GM21423 (cell line): ENCODE results near the gene ADCK1.
"Not testable (repeated sequence)": the region's sequence is repeated elsewhere in the genome, so short reads cannot be mapped to it uniquely, and the experiment has no call there.

Experiments
- ATAC-seq: cut with Tn5 transposase; IDR thresholded peaks from one replicate; pipeline ENCODE4 v1.9.1; 2021; ENCODE audit warnings: mild to moderate bottlenecking, moderate library complexity; ENCODE audit not compliant: unreplicated experiment

ADCK1 gene

DNA sequence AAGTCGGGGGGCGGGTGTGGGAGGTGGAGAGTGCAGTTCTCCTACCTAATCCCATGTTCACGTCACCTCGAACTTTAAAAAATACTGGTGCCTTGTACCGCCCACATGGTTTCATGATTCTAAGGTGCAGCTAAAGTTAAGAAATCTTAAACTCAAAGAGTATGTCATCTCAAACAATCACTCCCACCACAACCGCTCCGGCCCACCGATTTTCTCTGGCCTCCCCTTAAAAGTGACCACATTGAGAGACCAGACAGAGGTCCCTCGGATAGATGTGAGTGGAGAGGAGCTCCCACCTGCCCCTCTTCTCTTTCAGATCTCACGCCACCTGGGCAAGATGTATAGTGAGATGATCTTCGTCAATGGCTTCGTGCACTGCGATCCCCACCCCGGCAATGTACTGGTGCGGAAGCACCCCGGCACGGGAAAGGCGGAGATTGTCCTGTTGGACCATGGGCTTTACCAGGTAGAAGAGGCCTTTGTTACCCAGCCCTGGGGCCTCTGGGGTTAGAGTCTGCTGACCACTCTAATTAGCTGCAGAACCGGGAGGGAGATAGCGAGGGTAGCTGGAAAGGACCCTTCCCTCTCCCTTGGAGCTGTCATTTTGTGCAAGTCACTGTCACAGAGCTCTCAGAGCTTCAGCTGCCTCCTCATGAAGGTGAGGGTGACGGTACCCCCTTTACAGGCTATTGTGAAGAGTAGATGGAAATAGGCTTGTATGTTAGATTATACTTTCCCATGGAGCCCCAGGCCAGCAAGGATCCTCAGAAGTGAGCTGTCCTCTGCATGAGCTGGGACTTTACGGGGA lies 124.4 kb downstream of the ADCK1 start:
- no peak for ATAC-seq

DNA sequence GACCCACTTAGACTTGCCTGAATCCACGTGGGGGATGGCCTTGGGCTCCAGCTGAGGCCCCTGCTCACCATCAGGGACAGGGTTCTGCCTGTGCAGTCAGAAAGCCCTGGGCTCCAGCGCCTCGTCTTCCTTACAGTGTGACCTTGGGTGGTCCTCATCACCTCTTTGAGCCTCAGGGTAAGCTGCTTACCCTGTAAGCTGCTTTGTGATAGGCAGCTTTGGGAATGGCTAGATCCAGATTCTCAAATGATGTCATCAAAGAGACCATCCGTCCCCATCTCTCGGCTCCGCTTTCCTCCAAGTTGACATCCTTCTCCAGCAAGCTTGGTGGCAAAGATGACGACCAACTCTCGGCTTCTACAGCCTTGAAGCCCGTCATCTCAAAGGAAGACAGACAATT lies 127.0 kb downstream of the ADCK1 start:
- ATAC-seq: no peak

DNA sequence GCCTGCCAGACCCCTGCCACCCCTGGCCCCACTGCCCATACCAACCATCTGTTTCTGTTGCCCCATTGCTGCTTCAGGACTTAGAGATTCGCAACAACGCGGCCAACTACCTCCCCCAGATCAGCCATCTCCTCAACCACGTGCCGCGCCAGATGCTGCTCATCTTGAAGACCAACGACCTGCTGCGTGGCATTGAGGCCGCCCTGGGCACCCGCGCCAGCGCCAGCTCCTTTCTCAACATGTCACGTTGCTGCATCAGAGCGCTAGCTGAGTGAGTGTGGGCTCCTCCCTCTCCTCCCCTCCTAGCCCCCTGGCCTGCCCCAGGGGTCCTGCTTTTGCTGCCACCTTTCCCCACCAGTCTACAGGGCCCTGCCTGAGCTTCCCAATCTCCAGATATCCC lies 131.5 kb downstream of the ADCK1 start:
- no peak for ATAC-seq

DNA sequence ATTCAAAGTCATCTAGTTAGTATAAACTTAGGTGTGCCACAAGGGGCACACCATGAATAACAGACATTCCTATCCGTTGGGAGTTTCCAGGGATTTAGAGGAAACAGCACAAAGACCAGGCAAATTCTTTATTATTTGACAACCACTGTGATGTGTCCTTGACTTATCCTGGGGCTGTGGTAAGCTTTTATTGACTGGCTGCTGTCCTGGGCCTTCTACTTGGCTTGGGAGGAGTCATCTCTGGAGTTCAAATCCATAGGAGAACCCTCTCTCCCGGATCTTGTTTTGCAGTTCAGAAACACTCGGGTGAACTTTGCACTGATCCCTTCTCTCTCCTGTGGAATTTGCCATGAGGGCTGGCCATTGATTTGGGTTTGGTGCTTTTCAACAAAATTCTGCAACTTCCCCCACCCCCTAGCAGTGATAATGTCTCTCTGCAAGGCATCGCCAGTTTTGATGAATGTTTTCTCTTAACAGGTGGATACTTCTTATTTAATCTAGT lies 136.3 kb downstream of the ADCK1 start:
- ATAC-seq: no peak

DNA sequence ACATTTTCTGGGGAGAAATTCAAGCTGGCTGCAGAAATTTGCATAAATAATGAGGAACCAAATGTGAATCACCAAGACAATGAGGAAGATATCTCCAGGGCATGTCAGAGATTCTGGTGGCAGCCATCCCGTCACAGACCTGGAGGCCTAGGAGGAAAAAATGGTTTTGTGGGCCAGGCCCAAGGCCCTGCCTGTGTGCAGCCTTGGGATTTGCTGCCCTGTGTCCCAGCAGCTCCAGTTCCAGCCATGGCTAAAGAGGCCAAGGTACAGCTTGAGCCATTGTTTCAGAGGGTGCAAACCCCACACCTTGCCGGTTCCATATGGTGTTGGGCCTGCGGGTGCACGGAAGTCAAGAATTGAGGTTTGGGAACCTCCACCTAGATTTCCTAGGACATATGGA lies 147.5 kb downstream of the ADCK1 start:
- ATAC-seq: no peak

DNA sequence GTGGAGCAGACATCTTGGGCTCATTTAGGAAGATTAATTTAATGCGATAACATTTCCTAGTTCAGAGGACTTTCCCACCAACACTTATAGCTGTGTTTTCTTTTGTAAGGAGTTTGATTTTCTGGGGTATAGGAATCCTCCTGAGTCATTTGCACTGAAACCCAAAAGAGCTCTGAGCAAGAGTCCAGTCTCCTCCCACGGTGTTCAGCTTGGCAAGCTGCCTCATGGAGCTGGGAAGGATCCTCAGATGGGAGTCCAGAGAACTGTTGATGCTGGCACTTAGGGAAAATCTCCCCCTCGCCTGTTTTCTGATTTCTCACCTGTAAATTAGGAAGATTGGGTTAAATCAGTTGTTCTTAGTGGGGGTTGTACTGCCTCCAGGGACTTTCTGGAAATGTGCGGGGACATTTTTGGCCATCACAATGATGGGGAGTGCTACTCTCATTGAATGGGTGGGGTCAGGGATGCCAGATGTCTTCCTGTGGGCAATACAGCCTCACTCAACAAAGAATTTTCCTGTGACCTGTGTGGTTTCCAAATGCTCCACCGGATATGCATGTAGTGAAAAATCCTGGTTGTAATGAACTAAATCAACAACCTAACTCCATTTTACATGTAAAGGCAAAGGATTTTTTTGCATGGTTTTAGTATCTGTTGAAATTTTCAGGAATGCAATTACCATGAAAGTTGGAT lies 150.6 kb downstream of the ADCK1 start:
- no peak for ATAC-seq

DNA sequence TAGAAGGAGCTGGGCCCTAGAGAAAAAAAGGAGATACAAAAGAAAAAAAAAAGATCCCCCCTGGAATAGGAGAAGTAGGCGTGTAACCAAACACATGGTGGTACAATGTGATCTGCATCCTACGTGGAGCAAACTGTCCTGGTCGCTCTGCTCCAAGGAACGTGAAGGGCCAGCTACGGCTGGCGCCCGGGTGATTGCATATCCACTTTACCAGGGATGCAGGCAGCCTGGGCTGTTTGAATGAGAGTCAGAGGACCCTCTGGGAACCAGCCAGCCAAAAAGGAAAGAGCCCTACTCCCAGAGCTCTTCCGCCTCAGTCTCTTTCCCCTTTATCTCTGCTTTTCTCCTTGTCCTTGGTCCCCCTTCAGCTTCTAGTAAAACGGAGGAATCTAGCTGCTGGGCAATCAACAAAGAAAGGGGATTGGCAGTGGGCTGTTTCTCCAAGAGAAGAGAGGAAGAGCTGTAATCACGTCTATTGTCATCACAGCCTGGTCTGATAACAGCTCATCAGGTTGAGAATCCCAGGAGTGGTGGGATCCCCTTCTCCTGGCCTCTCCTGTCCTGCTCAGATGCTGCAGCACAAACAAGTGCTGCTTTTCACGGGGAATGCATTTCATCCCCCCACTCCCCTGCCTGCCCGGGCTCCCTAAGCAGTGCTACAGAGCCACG lies 156.0 kb downstream of the ADCK1 start:
- ATAC-seq: no peak

DNA sequence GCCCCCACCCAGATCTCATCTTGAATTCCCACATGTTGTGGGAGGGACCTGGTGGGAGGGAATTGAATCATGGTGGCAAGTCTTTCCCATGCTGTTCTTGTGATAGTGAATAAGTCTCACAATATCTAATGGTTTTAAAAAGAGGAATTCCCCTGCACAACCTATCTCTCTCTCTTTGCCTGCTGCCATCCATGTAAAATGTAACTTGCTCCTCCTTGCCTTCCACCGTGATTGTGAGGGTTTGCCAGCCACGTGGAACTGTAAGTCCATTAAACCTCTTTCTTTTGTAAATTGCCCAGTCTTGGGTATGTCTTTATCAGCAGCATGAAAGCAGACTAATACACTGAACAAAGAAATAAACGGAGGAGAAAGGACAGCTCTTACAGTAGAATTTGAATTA lies 159.8 kb downstream of the ADCK1 start:
- not testable (repeated sequence) for ATAC-seq

DNA sequence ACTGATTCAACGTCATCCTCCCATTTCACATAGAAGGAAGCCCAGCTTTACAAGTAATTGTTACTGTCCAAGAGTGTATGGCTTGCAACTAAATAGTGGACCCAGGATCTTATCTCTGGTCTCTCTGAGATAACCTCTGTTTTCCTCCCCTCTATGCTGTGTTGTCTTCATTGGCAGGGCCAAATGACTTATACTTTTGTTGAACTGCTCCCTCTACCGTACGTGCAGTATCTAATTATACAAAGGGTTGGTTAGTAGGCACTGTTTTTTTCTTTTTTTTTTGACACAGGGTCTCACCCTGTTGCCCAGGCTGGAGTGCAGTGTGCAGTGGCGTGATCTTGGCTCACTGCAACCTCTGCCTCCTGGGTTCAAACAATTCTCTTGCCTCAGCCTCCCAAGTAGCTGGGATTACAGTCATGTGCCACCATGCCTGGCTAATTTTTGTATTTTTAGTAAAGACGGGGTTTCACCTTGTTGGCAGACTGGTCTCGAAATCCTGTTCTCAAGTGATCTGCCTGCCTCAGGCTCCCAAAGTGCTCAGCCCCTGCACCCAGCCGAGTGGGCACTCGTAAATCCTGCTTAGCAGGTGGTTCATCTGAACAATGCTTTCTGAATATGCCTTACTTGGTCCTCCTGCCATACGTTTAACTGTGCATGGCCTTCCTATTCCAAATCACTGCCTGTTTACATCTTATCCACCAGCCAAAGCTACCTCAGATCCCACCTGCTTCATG lies 162.1 kb downstream of the ADCK1 start:
- no peak for ATAC-seq

DNA sequence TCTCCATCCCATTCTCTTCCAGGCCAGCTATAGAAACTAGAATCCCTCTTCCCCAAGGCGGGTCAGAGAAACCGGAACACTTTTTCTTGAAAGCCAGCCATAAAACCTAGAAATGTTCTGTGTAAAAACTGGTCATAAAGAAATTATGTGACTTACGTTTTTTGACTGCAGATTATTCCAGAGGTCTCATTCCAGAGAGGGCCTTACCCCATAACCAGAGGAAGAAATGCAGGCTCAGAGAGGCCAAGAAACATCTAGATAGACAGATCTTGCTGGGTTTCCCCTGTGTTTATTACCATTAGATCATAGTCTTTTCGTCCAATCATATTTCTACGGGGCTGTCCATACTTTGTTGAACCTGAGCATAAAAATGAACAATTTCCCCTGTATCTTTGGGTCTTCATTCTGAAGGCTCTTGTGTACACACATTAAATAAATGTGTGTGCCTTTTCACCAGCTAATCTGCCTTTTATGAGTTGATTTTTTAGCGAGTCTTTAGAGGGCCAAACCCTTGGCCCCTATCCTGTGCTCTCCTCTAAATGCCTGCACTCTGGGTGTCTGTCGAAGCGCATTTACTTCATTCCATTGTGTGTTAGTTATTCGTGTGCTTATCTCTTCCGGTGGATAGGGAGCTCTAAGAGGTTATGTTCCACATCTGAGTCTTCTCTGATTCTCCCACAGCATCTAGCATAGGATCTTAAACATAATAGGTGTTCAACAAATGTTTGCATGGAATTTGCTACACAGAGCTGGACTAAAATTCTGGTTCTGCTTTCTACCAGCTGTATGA lies 163.0 kb downstream of the ADCK1 start:
- no peak for ATAC-seq

DNA sequence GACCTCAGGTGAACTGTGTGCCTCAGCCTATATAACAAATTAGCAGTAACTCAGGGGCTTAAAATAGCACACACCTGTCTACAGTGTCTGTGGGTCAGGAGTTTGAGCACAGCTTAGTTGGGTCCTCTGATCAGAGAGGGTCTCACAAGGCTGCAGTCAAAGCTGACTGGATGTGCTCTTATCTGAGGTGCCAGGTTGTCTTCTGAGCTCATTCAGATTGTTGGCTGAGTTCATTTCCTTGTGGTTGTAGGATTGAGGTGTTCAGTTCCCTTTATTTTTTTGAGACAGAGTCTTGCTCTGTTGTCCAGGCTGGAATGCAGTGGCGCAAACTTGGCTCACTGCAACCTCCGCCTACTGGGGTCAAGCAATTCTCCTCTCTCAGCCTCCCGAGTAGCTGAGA lies 164.7 kb downstream of the ADCK1 start:
- ATAC-seq: no peak

DNA sequence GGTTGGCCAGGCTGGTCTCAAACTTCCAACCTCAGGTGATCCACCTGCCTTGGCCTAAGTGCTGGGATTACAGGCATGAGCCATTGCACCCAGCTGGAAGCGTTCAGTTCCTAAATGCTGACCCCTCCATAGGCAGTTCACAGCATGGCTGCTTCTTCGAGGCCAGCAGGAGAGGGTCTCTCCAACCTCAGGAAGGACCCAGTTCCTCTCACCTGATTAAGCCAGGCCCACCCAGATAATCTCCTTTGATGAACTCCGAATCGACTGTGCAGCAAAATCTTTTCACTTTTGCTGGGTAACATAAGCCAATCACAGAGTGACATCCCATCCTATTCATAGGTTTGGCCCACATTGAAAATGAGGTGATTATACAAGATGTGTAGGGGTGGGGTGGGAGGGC lies 165.1 kb downstream of the ADCK1 start:
- no peak for ATAC-seq

DNA sequence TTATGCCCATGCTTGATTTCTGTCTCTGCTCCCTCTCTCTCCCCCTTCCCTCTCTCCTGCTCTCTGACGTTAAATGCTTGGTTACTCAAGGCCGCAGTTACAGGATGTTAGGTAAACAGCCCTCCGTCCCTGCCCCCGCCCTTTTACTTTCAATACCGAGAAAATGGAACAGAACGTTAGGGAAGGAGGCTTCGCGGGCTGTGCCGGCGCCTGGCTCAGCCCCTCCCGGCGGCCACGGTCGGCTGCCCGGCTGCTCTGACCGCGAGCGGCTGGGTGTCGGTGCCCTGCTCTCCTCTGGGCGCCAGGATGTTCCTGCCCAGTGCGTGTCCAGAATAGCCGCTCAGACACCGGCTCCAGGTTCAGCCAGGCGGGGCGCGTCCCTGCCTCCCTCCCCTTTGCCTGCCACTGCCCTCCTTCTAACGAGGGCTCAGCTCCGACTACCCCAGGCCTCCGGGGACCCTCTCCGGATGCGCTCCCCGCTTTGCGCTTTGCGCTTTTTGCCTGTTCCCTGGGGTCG lies 166.1 kb downstream of the ADCK1 start:
- peak; percentile 79 for ATAC-seq

DNA sequence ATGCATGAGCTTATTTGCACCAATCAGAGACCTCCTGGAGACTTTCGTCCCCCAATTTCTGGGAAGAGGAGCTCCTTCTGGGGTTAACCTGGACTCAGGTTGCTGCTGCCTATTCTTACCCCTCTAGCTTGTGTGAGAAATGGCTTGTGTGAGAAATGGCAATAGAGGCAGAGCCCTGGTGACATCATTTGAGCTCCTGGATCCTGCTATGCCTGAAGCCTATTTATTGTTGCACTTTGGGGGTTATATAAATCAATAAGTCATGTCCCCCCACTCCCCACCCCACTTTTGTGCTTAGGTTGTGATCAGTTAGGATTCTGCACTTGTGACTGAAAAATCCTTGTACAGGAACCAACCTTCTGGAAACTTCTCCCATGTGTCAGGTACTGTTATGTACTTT lies 167.2 kb downstream of the ADCK1 start:
- ATAC-seq: no peak

DNA sequence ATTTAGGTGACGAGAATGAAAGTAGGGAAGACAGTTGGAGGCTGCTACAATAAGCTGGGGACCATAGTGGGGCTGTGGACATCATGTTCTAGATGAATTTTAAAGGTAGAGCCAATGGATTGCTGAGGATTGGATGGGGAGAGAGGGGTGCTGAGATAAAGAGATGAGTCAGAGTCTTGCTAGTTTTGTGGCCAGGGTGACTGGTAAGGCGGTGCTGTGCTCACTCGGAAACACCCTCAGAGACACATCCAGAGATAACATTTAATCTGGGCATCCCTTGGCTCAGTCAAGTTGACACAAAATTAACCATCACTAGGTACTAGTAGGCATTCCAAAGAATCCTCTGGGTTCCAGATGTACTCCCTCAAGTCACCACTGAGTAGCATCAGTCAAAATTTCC lies 170.7 kb downstream of the ADCK1 start:
- ATAC-seq: no peak

DNA sequence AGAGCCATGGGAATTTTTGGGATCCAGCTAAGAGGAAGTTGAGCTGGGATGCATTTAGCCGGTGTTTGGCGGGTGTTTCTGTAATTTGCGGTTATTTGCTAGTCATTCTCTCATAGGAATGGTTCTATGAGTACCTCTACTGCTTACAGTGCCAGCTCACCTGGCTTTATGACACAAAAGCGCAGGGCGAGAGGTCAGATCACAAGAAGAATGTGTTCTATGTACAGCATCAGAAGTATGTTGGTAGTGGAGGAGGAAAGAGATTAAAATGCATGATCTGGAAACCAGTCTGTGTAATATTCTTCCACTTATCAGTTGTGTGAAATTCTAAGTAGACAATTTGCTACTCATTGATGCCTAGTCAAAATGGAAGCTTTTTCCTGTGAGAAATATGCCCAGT lies 173.3 kb downstream of the ADCK1 start:
- ATAC-seq: no peak

DNA sequence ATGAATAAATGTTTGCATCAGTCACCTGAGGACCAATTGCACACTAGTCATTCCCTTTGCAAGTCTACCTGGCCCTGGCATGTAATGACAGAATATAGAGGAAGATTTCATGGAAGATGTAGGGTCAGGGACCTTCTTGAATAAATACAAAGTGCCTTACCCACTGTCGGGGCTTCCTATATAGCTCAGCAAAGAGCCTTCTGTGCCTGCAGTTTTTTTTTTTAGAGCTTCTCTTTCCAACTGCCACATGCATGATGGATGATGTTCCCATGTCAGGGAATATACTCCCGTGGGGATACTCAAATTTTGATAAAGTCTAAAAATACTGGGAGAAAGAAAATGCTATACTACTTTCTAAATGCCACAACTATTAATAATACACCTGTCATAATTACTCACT lies 176.7 kb downstream of the ADCK1 start:
- no peak for ATAC-seq

DNA sequence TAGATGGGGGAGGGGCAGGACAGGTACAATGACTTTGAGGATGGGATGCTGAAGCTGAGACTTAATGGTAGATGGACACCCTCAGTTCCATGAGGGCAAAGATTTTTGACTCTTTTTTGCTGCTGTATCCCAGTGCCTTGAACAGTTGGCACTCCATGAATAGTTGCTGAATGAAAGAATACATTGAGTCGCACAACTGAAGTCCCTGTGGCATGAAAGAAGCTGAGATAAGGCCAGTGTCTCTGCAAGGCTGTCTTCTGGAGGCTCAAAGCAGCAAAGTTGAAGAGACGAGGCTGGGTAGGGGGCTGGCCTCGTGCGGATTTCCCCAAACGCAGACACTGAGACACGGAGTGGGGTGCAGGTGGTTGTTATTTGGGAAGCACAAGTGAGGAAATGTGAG lies 179.3 kb downstream of the ADCK1 start:
- no peak for ATAC-seq

DNA sequence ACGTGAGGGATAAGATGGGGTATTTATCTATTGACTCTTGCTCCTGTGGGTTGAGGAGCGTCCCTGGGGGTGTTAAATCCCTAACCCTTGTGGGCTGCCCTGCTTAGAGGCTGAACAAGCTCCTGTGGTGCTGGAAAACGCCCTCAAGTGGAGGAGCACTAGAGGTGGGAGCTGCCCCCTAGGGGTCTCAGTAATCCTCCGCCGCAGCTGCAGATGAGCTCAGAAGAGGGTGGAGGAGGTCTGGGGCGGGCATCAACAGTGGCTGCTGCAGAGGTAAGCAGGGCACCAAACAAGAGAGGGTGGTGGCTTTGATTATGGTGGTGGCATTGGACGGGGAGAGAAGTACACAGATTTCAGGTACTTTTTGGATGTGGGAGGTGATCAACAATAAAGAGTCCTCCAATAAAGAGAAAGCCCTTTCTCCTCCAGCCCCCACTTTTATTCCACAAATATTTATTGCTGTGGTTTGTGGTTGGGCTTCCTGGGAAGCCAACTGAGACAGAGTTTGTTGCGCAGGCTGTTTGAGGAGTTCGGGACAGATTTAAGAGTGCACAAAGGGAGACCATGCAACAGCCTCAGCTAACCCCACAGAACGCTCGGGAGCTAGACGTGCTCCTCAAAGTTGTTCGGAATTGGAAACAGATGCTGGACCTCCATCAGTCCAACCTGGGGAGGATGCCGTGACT lies 179.9 kb downstream of the ADCK1 start:
- no peak for ATAC-seq
